ENCODE measurements around the gene SLC1A2.

- no peak for TF ChIP-seq CTCF (IDR thresholded peaks at IDR 0.05; ENCODE audit: insufficient read depth, low read length)
- no peak for TF ChIP-seq POLR2AphosphoS5 (IDR thresholded peaks at IDR 0.05; ENCODE audit: low read depth)
- TF ChIP-seq GABPA (IDR thresholded peaks at IDR 0.05; ENCODE audit: low read depth): no peak
- no peak for TF ChIP-seq REST (IDR thresholded peaks at IDR 0.05; ENCODE audit: insufficient replicate concordance, low read depth)
Observed at GRCh38 chr11:35337136-35337913, 82.0 kb downstream of the SLC1A2 start.
